Fibroblast of peridontal ligament (primary cell): ENCODE results near the gene ADAM19.

Experiments
- DNase-seq: peaks from one replicate; pipeline ENCODE4 v3.0.0-alpha.2; 2010; ENCODE audit errors: extremely low read depth

Gene ADAM19

GRCh38 chr5:157516006-157516405 lies 59.6 kb downstream of the ADAM19 start:
- peak; percentile 75 for DNase-seq

DNA sequence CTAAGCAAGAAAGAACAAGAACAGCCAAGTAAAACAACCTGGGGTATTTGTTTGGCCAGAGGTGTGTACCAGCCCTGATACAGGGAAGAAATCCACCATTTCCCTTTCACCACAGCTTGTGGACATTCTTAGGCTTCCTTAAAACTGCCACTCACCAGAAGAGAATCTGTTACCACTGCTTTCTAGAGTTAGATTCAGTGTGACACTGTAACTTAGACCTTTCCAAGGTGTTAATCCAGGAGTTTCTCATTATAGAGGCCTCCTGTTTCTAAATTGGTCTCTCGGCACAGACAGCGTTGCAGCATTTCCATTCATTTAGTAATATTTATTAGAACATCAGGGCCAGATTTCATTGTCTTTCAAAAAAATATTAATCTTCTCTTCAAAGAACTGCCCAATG lies 60.6 kb downstream of the ADAM19 start:
- DNase-seq, result no peak

DNA sequence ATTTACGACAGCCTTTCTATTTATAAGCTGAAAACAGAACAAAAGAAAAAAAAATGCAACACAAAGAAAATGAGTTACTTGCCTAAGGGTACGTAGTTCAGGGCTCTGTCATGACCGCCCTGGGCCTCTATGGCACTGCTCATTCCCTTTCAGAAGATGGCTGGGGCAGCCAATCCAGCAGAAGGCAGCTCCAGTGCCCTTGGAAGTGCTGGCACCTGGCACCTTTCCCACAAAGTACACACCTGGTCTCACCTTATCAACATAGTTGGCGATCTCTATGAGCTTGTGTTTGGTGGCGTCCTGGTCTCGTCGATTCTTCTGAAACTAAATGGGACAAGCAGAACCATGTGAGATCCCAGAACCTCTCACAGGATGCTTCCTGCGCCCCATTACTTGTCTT lies 62.4 kb downstream of the ADAM19 start:
- DNase-seq, result no peak

- DNase-seq, result peak; percentile 98
Observed at GRCh38 chr5:157511651-157512644, 63.6 kb downstream of the ADAM19 start.

- no peak for DNase-seq
Observed at GRCh38 chr5:157510682-157511081, 64.9 kb downstream of the ADAM19 start.

DNA sequence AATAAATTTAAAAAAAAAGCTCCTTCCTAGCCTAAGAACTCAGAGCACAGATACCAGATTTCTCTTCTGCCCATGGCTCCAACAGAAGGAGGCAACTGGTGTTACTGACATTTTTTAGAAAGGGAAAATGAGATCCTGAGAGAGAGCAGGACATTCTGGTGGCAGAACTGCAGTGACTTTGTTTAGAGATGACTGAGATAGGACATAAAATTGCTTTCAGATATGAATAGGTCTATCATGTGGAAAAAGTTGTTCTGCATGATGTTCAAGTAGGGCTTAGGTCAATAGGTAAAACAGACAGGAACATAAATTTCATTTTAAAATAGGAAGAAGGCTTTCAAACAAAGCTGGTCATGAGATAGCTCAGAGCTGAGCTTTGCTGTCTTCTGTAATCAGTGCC lies 66.0 kb downstream of the ADAM19 start:
- no peak for DNase-seq

DNA sequence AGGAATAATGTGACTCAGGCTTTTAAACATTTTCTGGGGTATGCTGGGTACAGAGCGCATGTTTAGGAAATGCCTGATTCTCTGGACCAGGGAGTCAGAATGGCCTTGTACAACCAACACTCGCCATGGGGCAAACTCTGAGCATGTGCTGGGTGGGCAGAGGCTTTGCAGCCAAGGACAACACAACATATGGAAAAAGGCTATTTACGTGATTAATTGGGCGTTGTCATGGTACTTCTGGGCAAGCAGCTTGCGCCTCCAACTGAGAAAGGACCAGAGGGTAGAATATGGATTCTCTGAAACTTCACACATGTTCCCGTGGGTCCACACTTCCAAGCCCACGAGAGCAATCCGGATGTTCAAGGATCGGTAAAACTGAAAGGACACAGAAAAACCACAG lies 66.5 kb downstream of the ADAM19 start:
- no peak for DNase-seq

GRCh38 chr5:157506981-157507780 lies 68.4 kb downstream of the ADAM19 start:
- peak; percentile 49 for DNase-seq

DNA sequence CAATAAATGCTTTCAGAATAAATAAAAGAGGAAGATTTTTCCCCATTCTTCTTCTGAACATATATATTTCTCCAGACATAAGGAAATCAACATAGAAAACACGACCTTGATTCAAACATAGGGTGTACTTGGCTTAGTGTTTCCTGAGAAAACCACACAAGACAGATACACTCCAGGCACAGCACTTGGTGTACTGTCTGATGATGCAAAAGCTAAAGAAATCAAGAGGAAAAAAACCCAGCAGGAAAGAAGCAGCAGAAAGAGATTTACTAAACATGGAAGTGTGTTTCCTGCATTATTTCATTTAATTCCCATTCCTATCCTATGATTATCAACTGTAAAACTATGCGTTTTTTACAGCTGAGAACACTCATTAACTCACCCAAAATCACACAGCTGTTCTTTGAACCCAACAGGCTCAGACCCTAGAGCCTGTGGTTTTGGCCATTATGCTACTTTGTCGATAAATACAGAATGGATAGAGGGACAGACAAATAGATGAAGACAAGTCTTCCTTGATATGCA lies 69.4 kb downstream of the ADAM19 start:
- DNase-seq, result no peak

DNA sequence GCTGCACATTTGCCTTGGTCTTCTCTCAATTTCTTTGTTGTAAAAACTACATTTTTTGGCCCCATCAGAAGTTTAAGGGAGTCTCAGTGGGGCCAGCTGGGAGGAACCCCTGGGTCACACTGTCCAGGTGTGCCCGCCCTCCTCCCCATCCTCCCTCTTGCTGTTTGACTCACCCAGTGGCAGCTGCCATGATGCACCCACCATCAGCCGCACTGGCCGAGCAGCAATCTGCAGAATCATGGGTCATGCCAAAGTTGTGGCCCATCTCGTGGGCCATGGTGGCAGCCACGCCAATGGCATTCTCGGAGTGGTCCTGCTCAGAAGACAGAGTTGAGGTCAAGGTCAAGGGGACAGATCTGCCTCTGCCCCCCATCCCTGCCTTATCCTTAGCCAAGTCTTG lies 70.1 kb downstream of the ADAM19 start:
- DNase-seq, result no peak

DNA sequence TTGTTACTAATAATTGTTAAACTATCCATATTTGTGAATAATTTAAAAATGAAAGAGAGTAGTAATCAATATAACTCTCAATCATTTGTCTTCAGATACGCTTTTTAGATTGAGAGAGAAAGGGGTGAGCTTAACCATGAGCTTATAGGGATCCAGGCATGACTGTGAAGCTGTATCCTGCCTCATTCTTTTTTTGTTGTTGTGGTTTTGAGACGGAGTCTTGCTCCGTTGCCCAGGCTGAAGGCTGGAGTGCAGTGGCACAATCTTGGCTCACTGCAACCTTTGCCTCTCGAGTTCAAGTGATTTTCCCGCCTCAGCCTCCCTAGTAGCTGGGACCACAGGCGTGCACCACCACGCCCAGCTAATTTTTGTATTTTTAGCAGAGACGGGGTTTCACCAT lies 71.5 kb downstream of the ADAM19 start:
- DNase-seq, result no peak

DNA sequence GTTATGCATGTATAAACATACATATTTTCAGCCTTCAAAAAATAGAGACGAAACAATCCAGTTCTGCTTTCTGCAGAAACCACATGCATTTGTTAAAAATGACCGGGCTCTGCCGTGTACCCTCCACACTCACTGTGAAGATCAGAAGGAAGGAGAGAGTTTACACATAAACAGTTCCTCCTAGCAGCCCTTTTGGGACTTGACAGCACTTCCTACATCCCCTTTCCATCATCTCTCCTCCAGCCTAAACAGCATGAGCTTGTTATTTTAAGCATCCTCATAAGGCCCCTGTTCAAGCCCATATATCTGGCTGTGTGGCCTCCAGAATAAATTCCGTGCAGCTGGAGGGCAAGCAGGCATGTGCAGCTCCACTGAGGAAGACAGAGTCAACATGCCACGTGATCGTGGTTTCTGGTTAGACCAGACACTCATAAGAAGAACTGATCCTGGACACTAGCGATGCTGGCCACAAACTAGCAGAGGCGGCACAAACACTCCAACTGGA lies 73.4 kb downstream of the ADAM19 start:
- no peak for DNase-seq

DNA sequence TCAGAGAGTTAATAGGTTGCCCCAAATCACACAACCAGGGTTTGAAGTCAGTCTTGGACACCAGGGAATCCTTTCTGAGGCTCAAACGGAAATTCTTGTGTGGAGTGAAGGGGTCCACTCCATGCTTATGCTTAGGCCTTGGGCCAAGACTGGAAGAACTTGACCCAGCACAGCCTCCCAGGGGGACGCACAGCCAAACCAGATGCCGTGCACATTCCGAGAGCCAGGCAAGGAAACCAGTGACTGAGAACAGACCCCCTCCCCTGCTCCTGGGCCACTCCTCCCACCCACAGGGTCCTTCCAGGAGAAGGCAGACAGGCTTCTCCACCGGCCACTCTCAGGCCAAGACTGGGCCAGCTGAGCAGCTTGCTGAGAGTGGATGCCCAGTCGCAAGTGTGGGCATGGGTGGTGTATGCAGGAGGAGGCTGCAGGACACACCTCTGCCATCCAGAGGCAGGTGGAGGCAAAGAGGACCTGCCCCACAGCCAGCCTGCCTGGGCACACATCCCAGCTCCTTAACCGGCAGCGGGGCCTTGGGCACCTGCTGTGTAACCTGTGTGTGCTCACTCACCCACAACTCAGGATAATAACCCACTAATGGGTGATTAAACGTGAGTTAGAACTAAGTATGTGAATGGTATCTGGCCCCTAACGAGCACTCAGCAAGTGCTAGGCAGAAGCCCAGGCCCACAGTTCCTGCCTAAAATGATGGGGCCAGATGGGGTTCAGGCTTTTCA lies 77.5 kb downstream of the ADAM19 start:
- no peak for DNase-seq

GRCh38 chr5:157496864-157497263 lies 78.7 kb downstream of the ADAM19 start:
- no peak for DNase-seq

DNA sequence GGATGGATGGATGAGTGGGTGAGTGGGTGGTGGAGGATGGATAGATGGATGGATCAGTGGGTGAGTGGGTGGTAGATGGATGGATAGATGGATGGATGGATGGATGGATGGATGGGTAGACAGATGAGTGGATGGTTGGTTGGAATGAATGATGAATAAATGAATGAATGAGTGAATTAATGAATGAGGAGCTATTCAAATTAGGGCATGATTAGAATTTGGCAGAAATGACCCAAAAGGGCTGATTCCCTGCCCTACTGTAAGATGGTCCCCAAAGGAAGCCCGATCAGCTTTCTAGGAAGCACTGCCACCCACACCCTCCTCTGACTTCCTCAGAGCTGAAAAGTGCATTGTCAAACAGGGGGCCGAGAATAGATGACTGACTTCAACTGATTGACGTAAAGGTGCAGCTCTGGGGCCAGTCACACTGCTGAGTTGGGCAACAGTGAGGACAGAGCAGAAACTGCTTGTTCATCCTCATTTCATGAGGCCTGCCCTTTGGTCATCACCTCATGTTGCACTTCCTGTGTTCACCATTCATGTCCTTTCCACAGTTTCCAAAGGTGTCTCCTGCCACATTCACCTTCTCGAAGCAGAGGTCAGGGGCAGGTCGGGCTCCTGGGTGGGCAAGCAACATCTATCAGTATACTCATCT lies 81.3 kb downstream of the ADAM19 start:
- DNase-seq, result no peak

DNA sequence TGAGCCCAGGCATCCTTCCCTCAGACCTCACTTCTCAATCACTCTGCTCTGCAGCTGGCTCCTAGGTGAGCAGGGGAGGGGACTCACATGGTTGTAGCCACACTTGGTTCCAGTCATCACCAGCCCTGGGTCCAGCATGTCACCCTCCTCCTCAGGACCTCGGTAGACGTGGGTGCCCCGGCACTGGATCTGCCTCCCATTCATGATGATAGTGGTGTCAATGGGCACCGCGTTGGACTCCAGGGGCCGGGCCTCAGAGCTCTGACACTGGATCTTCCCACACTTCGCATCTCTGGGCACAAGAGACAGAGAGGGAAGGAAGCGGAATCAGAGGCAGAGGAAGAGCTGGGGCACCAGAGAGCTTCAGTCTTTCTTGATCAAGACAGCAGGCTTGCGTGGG lies 82.7 kb downstream of the ADAM19 start:
- DNase-seq, result no peak

- DNase-seq, result no peak
Observed at GRCh38 chr5:157491471-157491995, 84.0 kb downstream of the ADAM19 start.

DNA sequence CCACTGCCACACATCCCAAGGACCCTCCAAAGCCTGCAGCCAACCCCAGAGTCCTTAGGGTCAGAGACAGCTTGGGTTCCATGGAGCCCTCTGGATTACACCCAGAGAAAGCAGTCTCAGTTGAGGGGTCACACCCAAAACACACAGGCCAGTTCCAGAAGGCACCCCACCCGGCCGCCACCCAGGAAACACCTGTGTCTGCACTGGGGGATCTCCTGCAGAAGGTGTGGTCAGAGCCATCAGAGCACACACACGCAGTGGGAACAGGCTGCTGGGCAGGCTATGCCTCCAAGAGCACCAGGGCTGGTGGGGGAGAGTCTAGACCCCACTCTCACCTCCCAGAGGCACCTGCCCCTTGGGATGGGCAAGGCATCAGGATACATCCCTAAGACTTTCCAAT lies 88.2 kb downstream of the ADAM19 start:
- no peak for DNase-seq

- no peak for DNase-seq
Observed at GRCh38 chr5:157486861-157487260, 88.7 kb downstream of the ADAM19 start.

DNA sequence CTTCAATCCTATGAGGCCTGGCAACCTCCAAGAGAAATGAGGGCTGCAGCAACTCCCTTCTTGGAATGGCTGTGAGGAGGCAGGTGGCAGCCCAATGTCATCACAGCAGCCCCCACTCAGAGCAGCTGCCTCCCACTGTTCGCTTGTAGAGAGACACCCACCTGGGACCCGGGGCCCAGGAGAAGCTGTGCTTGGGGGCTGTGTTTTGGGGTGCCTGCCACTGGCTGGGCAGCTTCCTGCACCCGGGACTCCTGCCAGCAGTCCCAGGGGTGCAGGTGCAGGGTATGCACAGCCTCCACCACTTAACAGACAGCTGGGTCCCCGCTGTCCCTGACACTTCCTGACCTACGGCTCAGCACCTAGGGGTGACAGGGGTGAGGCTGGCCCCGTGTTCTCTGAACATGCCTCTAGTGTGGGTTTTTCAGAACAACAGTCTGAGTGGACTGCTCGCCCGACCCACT lies 89.3 kb downstream of the ADAM19 start:
- DNase-seq, result no peak

DNA sequence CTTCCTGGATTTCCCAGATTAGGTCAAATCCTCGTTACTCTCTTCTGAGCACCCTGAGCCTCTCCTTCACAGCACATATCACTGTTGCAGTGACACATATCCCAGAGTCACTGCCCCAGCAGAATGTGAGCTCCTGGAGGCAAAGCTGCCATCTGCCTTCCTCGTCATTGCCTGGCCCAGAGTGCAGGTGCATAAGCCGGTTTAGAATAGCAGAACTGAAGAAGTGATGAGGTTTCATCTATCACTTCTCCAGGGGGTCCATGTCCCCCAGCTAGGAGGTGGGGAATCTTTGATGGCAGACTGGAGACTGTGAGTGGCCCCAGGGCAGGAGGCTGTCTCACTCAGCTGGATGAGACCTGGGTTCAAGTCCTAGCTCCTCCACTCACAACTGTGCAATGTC lies 89.8 kb downstream of the ADAM19 start:
- no peak for DNase-seq
